ENCODE measurements around the gene MZT2B.
A peak's percentile ranks its signal among the peaks of the same experiment; 100 is the strongest.
"Not testable (repeated sequence)": the region's sequence is repeated elsewhere in the genome, so short reads cannot be mapped to it uniquely, and the experiment has no call there.

Gene MZT2B, protein sequence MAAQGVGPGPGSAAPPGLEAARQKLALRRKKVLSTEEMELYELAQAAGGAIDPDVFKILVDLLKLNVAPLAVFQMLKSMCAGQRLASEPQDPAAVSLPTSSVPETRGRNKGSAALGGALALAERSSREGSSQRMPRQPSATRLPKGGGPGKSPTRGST

DNA sequence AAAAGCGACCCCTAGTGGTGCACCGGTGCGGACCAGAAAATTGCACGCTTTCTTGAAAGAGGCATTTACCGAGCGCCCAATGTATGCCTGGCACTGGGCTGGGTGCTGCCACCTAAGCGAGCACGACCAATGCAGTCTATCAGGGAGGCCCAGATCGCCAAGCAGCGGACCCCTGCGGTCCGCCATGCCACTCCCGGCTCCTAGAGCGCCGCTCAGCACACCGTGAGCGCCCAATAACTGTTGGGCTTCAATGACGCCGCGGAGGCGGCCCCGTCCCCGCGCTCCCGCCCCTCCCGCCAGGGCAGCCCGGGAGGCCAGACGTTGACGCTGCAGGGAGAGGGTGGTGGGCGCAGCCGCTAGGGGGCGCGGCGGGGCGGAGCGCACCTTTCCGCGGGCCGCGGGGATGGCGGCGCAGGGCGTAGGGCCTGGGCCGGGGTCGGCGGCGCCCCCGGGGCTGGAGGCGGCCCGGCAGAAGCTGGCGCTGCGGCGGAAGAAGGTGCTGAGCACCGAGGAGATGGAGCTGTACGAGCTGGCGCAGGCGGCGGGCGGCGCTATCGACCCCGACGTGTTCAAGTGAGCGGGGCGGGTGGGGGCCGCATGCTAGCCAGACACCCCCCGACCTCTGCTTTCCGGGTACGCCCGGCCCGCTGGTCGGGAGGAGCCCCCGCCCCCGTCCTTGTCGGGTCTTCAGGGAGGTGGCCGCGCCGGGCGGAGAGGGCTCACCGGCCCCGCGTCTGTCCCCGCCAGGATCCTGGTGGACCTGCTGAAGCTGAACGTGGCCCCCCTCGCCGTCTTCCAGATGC is at the start of gene MZT2B:
Gene MZT2B (plus strand): TSS at position 383 of the 803 bp plus-strand sequence. CDS start 21 bp downstream, at position 404.
- DNase-seq (ENCODE audit: low spot score), result peak; percentile 84

DNA sequence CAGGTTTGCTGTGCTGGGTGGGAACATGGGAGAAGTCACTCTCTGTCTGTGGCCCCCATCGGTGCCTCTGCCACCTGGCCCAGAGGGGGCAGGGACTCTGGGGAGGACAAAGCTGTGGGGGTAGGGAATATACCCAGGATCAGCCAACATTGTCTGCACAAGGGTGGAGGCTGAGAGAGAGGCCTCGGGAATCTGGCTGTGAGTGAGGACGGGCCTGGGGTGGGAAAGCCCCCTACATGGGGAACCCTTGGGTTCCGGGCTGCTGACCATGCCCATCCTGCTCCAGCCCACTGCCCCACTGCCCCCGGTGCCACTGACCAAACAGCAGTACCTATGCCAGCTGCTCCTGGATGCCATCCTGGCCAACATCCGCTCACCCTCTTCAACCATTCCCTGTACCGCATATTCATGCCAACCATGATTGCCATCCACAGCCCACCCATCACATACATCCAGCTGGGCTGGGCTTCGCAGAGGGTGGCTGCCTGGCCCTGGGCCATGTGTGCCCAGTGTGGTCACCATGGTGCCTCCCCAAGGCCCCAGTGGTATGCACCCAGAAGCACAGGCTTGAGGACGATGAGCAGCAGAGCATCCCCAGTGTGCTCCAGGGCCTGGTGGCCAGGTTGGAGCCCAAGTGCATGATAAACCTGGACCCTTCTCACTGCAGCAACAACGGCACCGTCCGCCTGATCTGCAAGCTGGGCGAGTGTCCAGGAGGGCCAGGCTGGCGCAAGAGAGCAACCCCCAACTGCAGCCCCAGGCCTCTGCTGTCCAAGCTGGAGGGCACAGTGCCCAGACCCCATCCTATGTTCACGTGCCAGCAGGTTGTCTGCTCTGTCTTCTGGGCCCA is 46.1 kb upstream of the MZT2B start:
- DNase-seq (ENCODE audit: low spot score), result no peak

DNA sequence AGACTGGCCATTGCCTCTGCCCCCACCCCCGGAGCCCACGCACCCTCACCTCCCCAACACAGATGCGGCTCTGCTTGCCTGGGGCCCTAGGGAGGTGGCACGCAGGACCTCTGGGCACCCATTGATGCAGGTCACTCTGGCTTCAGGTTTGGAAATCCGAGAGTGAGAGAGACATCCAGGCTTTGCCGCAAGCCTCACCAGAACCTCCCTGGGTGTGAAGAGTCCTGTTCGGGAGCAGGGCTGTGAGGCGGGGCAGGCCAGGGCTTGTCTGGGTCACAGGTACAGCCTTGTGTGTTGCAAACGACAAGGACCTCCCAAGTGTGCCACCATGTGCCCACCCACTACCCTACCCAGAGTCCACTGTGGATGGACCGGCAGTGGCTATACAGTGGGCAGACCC is 45.5 kb upstream of the MZT2B start:
- DNase-seq (ENCODE audit: low spot score), result not testable (repeated sequence)

DNA sequence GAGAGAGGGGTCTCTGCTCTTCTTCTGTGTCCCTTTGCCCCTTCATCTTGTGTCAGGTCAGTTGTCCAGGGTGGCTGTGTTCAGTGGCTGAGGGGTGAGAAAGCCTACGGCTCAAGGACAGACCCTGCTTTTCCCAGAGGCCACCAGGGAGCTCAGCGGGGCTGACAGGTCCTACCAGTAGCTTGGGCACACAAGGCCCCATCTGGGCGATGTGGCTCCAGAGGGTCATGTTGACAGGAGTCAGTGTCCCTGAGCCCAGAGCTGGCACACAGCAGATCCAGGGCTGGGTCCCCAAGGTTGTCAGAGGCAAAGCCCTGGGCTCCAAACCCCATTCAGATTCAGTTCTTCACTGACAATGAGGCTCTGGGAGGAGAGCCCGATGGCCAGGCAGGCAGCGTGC is 44.9 kb upstream of the MZT2B start:
- not testable (repeated sequence) for DNase-seq (ENCODE audit: low spot score)

GRCh38 chr2:130138326-130138725 is 43.7 kb upstream of the MZT2B start:
- not testable (repeated sequence) for DNase-seq (ENCODE audit: low spot score)

DNA sequence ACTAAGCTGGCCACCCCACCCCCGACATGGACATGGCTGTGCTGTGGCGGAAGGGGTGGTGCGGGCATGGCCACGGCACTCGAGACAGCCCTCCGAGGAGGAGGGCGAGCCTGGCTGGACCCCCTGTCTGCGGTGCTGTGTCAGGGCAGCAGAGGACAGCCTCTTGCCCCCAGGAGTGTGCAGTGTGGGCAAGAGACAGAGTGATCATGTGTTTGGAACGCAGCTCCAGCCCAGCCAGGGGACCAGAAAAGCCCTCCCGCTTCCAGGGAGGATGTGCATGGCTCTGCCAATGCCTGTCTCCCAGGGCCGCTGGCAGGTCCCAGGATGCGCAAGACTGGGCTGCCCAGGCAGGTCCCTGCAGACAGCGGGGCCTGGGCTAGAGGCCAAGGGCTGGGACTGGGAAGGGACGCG is 43.2 kb upstream of the MZT2B start:
- not testable (repeated sequence) for DNase-seq (ENCODE audit: low spot score)

GRCh38 chr2:130139331-130140280 is 42.5 kb upstream of the MZT2B start:
- not testable (repeated sequence) for DNase-seq (ENCODE audit: low spot score)

DNA sequence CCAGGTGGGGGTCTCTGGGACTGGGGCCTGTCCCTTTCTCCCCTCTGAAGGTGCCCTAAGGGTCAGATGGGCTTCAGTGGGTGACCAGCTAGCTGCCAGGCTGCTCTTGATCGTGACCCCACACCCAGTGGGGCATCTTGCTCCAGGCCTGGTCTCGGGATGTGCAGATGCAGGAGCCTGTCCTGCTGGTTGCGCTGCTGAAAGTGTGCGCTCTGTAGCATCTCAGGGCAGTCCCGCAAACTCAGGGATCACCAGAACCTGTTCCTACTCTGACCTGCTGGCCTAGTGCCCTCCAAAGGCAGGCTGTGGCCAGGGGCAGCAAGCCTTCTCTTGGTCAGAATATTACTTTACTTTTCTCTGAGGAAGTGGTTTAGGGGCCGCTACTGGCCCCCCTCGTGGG is 41.5 kb upstream of the MZT2B start:
- DNase-seq (ENCODE audit: low spot score), result not testable (repeated sequence)

DNA sequence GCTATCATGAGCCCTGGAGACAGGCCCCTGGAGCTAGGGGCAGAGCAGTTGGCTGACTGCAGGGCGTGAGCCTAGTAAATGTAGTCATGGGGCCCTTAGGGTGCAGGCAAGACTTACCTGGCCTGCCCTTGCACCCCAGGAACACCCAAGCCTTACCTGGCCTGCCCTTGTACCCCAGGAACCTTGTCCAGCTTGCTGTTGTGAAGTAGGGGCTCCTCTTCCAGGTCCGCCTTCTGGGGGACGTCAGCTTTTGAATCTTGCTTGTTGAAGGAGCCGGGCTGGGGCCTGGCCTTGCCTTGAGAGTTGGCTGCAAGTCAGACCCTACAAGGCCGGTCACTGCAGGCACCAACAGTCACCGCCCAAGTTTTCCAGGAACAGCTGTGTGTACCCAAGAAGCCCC is 41.1 kb upstream of the MZT2B start:
- DNase-seq (ENCODE audit: low spot score), result not testable (repeated sequence)

GRCh38 chr2:130141645-130142370 is 40.3 kb upstream of the MZT2B start:
- not testable (repeated sequence) for DNase-seq (ENCODE audit: low spot score)

DNA sequence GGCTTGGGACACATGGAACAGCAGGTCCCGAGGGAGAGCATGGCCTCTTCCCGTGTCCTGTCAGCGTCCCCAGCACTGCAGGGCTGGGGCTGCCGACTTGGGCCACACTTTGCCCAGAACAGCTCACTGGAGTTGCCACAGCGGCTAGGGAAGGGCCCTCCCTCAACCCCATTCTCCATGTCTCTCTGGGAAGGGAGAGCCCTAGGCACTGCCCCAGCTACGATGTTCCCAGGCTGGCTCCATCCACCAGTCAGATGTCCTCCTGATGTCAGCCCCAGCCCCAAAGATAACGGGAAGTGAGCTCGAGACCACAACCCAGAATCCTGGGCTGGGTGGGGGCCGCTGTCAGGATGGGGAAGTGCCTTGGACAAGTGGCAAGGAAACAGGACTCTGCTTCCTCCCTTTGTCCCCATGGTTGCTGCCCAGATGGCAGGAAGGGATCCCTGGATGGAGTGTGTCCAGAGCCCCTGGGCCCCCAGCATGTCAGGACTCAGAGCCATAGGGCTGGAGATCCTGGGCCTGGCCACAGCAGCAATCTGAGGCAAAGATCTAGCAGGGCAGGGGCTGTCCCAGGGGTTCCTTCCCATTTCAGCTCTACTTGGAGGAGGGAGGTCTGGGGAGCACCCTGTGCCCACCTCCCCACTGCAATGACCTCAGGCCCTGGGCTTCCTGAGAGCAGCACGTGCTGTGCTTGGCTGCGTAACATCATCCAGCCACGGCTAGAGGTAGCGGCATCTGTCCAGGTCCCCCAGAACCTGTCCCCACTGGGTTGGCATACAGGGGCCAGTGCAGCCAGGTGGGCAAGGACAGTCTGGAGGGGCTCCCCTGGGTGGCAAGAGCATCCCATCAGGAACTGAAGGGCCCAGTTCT is 39.4 kb upstream of the MZT2B start:
- DNase-seq (ENCODE audit: low spot score), result not testable (repeated sequence)

DNA sequence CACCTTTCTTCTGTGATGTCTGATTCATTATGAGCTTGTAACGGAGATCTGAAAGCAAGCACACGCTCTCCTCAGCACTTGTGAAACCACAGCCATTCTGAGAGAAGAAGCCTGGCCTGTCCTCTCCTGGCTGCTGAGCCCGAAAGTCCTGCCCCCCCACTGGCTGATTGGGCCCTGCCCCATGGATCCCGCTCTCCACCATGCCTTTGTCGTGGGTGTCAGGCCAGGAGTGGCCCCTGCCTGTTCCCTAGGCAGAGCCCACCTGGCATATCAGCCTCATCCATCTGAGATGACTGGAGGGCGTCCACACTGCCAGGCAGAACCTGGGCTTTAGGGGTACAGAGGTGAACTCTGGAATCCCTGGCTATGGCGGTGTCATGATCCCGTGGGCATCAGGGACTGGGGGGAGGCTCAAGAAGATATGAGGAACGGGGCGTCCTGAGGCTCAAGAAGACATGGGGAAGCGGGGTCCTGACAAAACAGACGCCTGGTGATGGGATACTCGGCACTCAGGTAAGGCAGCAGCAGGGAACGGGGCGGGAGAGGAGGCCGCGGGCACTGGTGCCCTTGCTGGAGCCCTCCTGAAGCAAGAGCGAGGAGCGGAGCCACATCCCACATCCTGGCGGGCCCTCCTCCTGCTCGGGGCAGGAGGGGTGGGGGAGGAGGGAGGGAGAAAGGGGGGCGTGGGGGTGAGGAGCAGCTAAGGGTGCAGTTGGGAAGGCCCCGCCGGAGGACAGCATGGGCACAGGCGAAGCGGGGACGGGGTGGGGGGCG is 38.6 kb upstream of the MZT2B start:
- not testable (repeated sequence) for DNase-seq (ENCODE audit: low spot score)

DNA sequence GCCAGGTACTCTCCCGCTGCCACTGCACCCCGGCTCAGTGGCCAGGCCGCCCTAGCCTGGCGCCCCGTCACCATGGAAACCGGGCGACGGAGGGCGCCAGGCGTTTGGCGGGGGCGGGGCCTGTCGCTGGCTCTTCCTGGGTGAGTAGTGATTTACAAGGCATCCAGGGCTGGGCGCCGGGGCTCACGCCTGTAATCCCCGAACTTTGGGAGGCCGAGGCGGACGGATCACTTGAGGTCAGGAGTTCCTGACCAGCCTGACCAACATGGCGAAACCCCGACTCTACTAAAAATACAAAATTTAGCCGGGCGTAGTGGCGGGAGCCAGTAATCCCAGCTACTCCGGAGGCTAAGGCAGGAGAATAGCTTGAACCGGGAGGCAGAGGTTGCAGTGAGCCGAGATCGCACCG is 37.1 kb upstream of the MZT2B start, which contains the start of gene CCDC74B:
Gene CCDC74B (minus strand): TSS at position 107 of the 409 bp plus-strand sequence. CDS start 116 bp downstream, outside the sequence.
- peak; percentile 8 for DNase-seq (ENCODE audit: low spot score)

DNA sequence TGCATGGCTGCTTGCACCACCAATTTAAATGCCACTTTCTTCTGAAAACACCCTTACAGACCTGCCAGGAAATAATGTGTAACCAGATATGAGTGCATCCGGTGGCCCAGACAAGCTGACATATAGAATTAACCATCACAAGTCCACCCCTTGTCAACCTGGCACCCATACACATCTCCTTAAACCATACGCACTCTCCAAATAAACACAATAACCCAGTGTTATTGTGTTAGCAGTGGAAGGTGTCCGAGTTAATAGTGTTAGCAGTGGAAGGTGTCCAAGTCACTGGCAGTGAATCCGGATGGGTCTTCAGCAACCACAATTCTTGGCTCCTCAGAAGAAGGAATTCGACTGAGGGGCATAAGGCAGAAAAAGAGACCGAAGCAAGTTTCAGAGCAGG is 33.5 kb upstream of the MZT2B start:
- DNase-seq (ENCODE audit: low spot score), result not testable (repeated sequence)

GRCh38 chr2:130150181-130151144 is 31.6 kb upstream of the MZT2B start:
- DNase-seq (ENCODE audit: low spot score), result no peak

DNA sequence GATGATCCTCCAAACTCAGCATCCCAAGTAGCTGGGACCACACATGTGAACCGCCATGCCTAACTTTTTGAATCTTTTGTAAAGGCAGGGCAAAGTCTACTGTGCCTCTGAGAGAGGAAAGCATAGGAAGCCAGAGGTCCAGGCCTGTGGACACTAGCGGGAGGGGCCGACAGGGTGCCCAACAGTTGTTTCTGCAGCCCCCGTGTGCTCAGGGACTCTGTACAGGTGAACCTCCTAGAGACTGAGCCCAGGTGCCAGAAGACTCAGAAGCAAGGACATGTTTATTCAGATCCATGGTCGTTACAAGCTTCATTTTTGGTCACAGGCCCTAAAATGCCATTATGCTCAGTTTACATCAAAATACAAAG is 30.9 kb upstream of the MZT2B start:
- not testable (repeated sequence) for DNase-seq (ENCODE audit: low spot score)

DNA sequence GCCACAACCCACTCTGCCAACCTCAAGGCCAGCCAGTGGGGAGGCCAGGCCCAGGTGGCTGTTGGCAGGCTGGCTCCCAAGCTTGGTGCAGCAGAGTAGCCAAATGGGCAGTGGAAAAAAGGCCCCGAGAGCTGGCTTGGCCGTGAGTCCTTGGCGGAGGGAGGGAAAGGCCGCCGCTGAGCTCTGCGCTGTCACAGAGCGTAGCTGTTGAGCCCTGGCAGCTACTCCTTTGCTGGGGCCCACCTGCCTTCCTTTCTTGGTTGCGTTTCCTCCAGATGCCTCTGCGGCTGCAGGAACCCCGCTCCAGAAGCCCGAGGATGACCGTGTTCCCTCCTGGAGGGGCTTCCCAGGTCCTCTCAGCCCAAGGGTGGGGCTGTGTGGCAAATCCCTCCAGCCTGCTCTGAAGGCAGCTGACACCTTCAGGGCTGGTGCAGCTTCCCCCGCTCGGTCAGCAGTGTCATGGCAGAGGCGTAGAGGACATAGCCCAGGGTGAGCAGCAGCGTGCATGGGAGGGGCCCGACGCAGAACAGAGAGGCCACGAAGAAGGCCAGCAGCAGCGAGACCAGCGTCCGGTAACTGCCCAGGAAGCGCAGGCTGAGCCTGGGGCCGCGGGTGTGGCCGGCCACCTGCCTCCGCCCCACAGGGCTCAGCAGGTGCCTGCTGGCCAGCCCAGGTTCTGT is 29.8 kb upstream of the MZT2B start:
- not testable (repeated sequence) for DNase-seq (ENCODE audit: low spot score)
